Suprapubic skin (tissue), 3 donors: ENCODE results near the gene TMEM178B.

Experiments used
- EP300 ChIP-seq: sonication (generic); formaldehyde crosslinking; IDR thresholded peaks from one replicate; pipeline ENCODE4 v1.6.1; 2017; ENCODE audit warnings: antibody characterized with exemption
- POLR2A ChIP-seq, 2 donors: fragments of 450-650 bp; IDR thresholded peaks; one replicate each; pipeline ENCODE4 v1.6.1; 2017; ENCODE audit warnings: antibody characterized with exemption in 2 of 2, mild to moderate bottlenecking in 2 of 2, moderate library complexity in 2 of 2
- TF ChIP-seq, protein P1 (sequence below), 2 donors: fragments of 200-600 bp in 1 of 2; fragments of 450-650 bp in 1 of 2; sonication (generic) in 1 of 2; IDR thresholded peaks; one replicate each; pipeline ENCODE4 v1.5.1; 2016 to 2019; ENCODE audit warnings: antibody characterized with exemption in 2 of 2, mild to moderate bottlenecking in 1 of 2, moderate library complexity in 1 of 2

DNA sequence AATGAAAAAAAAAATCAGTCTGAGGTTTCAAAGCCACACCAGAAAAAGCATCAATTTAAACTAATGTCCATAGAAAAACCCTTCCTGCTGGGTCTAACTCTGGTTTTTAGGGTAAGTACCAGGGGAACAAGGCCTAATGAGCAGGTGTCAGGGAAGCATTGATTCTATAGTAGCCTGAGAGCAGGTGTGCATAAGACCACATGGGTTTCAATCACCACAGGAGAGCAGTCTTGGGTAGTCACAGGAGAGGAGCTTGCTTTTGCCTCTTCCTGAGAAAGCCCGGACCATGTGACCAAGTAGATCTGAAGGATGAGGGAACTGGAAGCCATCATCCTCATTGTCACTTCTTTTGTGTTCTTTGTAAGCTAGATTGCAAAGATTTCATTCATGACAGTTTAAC lies 411.0 kb downstream of the TMEM178B start:
- TF ChIP-seq, protein P1, sequence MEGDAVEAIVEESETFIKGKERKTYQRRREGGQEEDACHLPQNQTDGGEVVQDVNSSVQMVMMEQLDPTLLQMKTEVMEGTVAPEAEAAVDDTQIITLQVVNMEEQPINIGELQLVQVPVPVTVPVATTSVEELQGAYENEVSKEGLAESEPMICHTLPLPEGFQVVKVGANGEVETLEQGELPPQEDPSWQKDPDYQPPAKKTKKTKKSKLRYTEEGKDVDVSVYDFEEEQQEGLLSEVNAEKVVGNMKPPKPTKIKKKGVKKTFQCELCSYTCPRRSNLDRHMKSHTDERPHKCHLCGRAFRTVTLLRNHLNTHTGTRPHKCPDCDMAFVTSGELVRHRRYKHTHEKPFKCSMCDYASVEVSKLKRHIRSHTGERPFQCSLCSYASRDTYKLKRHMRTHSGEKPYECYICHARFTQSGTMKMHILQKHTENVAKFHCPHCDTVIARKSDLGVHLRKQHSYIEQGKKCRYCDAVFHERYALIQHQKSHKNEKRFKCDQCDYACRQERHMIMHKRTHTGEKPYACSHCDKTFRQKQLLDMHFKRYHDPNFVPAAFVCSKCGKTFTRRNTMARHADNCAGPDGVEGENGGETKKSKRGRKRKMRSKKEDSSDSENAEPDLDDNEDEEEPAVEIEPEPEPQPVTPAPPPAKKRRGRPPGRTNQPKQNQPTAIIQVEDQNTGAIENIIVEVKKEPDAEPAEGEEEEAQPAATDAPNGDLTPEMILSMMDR (IDR thresholded peaks at IDR 0.05), result no peak
- no peak for TF ChIP-seq POLR2A (IDR thresholded peaks at IDR 0.05)
- TF ChIP-seq EP300, result no peak
